Left cardiac atrium (tissue), 4 donors: Measurements from ENCODE around the gene PLK3. TPM values are rescaled to one million over a fixed set of nuclear protein-coding genes. Genes with fewer than 3 reads are reported as not detected.
"Not testable (repeated sequence)": the region's sequence is repeated elsewhere in the genome, so short reads cannot be mapped to it uniquely, and the experiment has no call there.

Source experiments
- ATAC-seq, 2 donors: fragments of 200-7000 bp; cut with Tn5 transposase; one replicate each; pipeline ENCODE4 v1.9.1; 2020; ENCODE audit warnings: mild to moderate bottlenecking in 2 of 2, moderate library complexity in 2 of 2
- DNase-seq: peaks from one replicate; pipeline ENCODE4 v3.0.0-alpha.2; 2020
- intact Hi-C, 2 donors: fragments of 100-400 bp; cut with DNase I; formaldehyde crosslinking; loops; one replicate each; pipeline versions ENCODE4 v1.14.1 to v1.15.1; 2022 to 2023
- long read RNA-seq: library from polyadenylated mRNA; unstranded; transcript quantifications from one replicate; pipeline ENCODE4 v2.0.0, GENCODE V29; 2021
- total RNA-seq, 2 donors: library from RNA; stranded (reverse); fragmentation: NEBNext Ultra II Directional; extraction: Animal tissue kit (Norgen Biotek cat#: 25700); gene quantifications; one replicate each; pipeline ENCODE4 v1.2.1, GENCODE V29; 2021
- donor health status: DM: no; HTN: yes; CAD: no.
- donor health status: DM: no; HTN: yes; CAD: no; lungs with severe emphysema.
- donor health status: DM: yes; HTN: yes; CAD: no.
- donor health status: Dilated cardiomyopathy.

Gene PLK3
- 10 to 100 TPM in 1 of 2 donors, 1 to 10 TPM in 1; 7.6 to 16.1 TPM for total RNA-seq
- long read RNA-seq, transcript PLK3-201 (15 exons, 2,492 nt), result major isoform, 10 of 23 reads
- long read RNA-seq, partial matches to known transcripts, result 5 of 23 reads
- long read RNA-seq, other reads (novel, unspliced or antisense), result 8 of 23 reads

DNA sequence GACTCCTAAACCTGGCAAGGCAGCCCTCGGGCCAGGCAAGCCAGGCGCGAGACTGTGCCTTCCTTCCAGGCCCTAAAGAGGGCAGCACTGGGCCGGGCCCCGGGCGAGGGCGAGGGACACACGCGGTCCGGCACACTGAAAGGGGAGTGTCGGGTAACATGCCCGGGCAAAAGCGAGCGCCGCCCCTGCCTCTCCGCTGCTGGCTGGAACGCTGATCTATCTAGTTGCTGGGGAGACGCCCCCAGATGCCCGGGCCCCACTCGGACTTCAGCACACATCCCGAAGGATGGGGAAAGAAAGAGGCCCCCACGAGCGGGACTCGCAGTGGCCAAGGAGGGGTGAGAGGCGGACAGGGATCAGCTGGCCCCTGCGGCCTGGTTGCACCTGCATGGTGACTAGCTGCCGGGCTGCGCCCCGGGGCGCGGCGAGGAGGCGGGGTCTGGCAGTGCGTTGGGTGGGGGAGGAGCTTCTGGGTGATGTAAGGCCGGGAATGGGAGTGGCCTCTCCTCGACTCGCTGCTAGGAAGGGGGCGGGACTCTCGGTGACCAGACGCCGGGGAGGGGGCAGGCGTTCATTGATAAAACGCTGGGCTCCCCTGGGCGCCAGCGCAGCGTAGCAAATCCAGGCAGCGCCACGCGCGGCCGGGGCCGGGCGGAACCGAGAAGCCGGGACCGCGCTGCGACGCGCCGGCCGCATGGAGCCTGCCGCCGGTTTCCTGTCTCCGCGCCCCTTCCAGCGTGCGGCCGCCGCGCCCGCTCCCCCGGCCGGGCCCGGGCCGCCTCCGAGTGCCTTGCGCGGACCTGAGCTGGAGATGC is at the start of gene PLK3:
Gene PLK3, plus strand, starts transcription at position 608 of the 815 bp plus-strand sequence. Its CDS starts 87 bp downstream, at position 695.
- peak; percentile 98 for DNase-seq
- ATAC-seq, result peak; percentile 96
- intact Hi-C loops, result no loop called here

DNA sequence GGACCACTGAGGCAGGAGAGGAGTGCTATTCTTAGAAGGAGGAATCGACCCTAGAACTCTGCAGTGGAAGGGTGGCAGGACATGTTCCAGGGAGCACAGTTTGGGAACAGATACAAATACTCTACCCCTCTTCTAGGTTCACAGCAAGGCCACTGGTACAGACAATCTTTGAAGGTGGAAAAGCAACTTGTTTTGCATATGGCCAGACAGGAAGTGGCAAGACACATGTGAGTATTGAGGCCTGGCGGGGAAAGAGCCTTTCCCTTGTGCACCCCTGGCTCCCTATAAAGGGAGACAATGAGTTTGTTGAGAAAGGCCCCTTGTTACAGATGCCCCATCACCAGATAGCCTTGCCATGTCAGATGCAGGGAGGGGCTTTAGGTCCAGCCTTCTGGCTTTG is 42.8 kb upstream of the PLK3 start:
- no peak for ATAC-seq
- intact Hi-C loops, result no loop called here

DNA sequence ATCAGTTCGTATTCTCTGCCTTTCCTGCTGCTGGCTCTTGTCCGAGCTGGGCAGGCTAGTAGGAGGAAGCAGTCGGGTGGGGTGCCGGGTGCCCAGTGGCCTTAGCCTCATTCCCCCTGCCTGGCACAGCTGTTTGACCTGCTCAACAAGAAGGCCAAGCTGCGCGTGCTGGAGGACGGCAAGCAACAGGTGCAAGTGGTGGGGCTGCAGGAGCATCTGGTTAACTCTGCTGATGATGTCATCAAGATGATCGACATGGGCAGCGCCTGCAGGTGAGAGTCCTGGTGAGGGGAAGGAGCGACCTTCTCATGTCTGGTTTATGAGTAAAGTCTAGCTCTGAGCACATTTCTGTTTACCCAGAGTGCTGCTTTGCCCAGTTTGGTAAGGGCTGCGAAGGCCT is 41.1 kb upstream of the PLK3 start:
- intact Hi-C loops, result no loop called here
- DNase-seq (no peak), ATAC-seq (no peak)

More for the DNA sequence above, 42.8 kb upstream of the PLK3 start:
- DNase-seq, result no peak

DNA sequence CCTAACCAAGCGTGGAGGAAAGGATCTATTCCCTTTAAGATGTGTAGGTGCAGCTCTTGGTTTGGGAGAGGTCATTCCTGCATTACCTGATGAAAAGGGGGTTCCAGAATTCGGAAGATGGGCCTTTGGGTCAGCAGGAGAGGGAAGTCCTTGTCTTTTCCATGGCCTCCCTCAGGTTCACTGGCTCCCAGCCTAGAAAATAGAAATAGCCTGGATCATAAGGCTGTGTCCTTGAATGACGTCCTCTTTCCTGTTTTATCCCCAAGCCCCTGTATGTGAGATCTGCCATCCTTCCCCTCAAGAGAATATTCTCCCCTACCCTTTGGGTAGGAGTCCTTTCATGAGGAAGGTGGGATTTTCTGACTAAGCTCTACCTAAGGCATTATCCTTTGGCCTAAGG is 39.3 kb upstream of the PLK3 start:
- intact Hi-C loops, result no loop called here
- ATAC-seq (no peak), DNase-seq (no peak)

DNA sequence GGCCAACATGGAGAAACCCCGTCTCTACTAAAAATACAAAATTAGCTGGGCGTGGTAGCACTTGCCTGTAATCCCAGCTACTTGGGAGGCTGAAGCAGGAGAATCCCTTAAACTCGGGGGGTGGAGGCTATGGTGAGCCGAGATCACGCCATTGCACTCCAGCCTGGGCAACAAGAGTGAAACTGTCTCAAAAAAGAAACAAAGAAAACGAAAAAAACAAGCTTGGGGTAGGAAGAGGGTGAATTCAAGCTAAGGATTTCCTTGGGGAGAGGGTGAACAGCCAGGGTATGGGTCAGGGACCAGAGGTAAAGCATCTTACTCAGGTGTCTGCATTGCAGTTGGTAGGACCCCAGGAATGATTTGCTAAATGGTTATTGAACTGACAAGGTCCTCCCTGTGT is 33.8 kb upstream of the PLK3 start:
- intact Hi-C loops, ATAC-seq, DNase-seq: not testable (repeated sequence)

DNA sequence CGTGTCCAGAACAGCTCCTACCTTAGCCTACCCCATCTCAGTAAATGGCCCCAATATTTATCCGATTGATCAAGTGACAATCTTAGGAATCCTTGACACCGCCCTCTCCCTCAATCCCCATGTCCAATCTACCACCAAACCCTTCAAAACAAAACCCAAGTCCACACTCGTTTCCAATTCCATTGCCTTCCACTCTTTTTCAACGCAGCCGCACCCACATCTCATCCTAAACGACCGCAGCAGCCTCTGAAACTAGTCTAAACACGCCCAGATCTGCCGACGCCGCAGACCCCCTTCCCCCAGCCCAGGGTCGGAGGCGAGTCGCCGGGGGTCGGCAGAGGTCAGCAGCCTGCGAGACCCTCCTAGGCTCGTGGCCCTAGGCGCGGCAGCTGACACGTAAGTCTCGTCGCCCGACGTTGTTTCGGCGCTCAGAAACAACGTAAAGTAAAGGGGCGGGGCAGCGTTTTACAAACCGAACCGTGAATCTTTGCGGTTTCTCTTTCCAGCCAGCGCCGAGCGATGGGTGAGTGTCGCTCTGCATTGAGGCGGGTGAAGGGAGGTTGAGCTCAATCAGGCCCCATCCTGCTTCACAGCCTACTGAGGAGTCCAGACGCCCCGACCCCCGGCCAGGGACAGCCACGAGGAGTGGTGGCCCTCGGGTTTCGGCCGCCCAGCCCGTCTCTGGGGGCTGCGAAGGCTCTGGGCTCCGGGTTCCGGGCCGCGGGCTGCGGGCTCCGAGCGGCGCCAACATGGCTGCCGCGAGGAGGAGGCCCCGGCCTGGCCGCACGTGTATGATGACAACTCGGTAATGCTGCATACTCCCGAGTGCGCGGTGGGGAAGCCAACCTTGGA is 24.9 kb upstream of the PLK3 start, which contains the start of gene RPS8:
Gene RPS8, plus strand, starts transcription at position 463 of the 852 bp plus-strand sequence. Its CDS starts 57 bp downstream, at position 520.
- ATAC-seq (peak; percentile 92 to 94), DNase-seq (peak; percentile 94)
- intact Hi-C loops, result no loop called here

DNA sequence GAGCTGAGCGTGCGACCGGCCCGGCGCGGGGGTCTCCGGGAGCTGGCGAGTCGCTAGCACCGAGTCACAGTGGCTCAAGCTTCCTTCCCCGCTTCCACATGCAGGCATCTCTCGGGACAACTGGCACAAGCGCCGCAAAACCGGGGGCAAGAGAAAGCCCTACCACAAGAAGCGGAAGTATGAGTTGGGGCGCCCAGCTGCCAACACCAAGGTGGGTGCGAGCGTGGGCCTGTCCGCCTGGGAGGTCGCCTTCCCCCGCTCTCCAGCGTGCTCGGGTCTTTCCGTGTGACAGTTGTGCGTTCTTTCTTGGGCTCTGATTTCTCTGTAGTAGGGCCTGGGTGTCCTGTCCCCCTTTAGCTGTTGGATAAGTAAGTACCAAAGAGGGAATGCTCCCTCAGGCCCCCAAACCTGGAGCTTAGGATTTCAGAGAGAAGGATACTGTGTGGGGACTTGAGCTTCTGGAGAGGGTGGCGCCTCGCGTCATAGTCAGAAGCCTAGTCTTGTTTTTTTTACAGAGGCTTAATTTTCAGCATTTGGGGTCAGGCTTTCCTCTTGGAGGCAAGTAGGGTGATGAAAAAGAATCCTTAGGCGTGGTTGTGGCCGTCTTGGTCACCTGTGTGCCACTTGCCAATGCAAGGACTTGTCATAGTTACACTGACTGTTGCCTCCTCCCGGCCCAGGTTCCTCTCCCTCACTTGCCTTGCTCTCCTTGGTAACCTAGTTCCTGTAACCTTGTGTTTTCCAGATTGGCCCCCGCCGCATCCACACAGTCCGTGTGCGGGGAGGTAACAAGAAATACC is 24.0 kb upstream of the PLK3 start:
- ATAC-seq, result peak; percentile 5 to 10

DNA sequence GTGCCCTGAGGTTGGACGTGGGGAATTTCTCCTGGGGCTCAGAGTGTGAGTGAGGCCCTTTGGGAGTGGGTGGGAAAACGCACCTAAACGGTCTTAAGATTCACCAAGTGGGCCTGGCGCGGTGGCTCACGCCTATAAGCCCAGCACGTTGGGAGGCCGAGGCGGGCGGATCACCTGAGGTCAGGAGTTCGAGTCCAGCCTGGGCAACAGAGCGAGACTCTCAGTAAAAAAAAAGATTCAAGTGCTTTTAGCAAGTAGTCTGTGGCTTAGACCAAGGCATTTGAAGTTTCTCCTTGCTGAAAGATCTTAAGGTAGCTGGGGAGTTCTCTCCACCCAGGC is 23.5 kb upstream of the PLK3 start:
- intact Hi-C loops, result no loop called here
- ATAC-seq, result no peak
- no peak for DNase-seq

More for the DNA sequence above, 24.0 kb upstream of the PLK3 start:
- peak; percentile 57 for DNase-seq
- intact Hi-C loops, result no loop called here

DNA sequence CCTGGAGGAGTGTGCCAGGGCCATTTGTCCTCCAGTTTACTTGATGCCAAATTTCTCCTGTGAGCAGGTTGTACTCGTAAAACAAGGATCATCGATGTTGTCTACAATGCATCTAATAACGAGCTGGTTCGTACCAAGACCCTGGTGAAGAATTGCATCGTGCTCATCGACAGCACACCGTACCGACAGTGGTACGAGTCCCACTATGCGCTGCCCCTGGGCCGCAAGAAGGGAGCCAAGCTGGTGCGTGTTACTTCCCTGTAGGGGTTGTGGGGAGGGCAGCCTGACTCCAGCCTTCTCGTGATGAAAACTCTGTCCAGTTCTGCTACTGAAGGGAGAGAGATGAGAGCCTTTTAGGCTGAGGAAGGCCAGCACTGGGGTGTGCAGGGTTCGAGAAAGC is 22.6 kb upstream of the PLK3 start:
- ATAC-seq, result no peak
- intact Hi-C loops, result no loop called here
- DNase-seq, result no peak

DNA sequence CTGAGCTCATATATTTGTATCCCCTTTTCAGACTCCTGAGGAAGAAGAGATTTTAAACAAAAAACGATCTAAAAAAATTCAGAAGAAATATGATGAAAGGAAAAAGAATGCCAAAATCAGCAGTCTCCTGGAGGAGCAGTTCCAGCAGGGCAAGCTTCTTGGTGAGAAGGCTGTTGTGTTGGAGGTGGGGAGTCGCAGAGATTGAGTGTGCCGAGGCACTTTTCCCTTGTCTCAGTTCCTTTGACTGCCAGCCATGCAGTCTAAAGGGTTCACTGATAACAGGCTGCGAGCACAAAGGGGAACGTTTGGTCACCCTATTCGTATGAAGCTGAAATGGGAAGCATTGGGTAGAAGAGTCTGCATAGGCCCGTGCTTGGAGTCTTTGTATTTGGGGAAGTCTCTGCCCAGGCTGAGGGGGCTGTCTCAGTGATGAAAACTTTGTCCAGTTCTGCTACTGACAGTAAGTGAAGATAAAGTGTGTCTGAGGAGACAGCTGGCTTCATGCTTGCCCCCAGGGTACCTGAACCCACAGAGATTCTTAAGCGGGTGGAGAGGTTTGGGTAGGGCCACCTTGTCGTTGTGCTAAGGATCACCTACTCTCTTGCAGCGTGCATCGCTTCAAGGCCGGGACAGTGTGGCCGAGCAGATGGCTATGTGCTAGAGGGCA is 22.1 kb upstream of the PLK3 start:
- ATAC-seq, result no peak
- intact Hi-C loops, result no loop called here
- no peak for DNase-seq

DNA sequence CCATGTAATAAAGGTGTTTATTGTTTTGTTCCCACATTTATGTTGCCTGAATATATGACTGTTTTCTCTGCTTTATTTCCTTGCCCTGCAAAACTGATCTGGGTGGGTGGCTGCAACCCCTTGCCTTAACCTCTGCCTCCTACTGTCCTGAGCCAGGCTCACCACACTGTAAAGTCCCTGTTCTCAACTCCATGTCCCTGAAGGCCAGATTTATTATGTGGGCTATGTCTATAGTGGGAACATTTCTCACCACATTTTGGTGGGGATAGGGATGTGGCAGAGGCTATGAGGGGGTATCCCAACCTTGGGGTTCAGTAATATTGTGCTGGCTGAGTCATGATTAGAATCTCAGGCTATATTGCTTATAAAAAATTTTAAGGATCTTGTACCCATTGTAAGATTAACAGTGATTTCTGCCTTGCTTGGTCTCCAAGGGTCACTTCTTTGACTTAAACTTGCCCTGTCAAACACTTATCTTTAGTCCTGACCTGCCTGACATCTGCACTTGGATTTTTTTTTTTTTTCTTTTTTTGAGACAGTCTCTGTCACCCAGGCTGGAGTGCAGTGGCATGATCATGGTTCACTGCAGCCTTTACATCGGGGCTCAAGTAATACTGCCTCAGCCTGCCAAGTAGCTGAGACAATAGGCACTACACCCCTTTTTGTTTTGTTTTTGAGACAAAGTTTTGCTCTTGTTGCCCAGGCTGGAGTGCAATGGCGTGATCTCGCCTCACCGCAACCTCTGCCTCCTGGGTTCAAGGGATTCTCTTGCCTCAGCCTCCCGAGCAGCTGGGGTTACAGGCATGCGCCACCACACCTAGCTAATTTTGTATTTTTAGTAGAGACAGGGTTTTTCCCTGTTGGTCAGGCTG is 21.2 kb upstream of the PLK3 start:
- DNase-seq, result no peak
- intact Hi-C loops, result no loop called here
- ATAC-seq, result no peak

DNA sequence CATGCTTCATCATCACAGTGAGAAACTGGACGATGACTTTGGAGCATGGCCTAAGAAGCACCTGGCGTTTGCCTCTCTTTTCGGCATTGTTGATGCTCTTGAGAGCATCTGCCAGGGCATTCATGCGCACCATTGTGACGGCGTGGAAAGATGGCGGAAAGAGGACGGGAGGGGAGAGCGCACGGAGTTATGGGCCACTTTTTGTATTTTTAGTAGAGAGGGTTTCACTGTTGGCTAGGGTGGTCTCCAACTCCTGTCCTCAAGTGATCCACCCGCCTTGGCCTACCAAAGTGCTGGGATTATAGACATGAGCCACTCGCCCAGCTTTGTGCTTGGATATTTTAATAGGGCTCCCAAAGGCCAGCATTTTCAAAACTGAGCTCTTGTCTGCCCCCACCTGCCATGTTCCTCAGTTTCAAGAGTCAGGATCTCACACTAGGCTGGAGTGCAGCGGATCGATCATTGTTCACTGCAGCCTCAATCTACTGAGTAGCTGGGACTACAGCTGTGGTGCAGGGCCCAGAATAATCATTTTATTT is 19.5 kb upstream of the PLK3 start:
- intact Hi-C loops, result loop anchor here in 1 of 2 donors (10.0 kb wide), 1 partner anchor 54 kb away; no protein-coding TSS in a partner anchor
- no peak for ATAC-seq
- no peak for DNase-seq

DNA sequence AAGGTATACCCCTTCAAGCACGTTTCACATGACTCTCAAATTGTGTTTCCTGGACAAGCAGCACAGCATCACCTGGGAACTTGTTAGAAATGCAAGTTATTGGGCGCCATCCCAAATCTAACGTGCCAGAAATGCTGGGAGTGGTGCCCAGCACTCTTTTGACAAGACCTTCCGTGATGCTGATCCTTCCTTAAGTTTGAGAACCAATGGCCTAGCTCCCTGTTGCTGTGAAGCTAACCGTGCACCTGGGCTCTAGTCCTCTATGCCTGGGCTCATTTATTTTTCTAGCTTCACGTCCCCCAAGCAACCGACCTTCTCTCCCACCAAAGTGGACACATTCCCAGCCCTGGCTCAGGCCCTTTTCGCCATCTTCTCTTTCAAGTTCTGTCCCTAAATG is 16.5 kb upstream of the PLK3 start:
- no peak for ATAC-seq
- intact Hi-C loops, result loop anchor here in 1 of 2 donors (10.0 kb wide), 1 partner anchor 51 kb away; no protein-coding TSS in a partner anchor
- no peak for DNase-seq

DNA sequence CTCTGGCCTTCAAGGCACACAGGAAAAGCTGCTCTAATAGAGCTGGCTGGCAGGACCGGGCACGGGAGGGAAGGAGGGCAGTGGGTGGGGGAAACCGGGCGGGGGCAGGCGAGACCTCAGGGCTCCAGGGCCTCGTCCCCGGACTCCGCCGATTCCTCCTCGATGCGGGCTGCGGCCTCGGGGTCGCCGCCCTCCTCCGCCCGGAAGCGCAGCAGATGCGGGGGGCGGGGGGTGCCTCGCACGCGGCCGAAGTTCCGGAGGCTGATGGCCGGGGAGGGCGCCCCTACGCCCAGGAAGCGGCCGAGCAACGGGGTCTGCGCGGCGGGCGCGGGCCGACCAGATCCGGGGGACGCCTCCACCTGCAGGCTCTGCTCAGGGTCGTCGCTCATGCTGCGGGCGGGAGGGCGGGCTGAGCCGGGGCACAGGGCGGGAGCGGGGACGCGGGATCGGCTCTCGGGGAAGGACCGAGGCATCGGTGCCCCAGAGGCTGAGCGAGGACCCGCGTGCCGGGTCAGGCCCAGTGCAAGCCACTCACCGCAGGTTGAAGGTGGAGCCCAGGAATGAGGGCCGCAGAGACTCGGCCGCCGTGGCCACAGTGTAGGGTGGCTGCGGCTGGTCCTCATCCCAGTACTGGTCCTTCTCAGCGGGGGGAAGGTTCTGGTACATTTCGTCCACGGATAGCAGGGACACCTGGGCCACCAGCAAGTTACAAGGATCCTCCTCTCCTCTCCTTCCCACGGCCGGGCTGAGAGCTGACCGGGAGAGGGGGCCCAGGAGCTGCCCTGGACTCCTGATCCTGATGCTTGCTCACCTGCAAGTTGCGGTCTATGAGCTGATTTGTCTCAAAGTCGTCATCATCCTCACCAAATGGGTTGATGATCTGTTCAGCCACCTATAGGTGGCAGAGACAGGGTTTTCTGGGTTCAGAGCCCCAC is 15.8 kb upstream of the PLK3 start:
- DNase-seq (peak; percentile 45), ATAC-seq (peak; percentile 29 to 42)
- intact Hi-C loops, result loop anchor here (5.0 to 10.0 kb wide), 2 partner anchors 50 to 53 kb away; no protein-coding TSS in a partner anchor

DNA sequence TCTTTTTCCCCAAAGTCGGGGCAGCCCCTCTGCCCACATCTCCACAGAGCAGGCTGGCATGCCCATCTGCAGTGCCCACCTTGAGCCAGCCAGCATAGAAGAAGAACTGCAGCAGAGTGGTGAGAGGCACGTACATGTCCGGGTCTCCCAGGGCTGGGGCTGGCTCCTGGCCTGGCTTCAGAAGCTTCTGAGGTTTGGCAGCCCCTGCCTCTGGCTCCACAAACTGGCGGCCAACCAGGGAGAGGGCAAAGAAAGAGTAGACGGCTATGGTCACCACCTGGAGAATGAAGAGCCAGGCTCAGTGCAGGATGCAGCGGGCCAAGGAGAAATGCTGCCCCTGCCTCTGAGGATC is 15.2 kb upstream of the PLK3 start:
- DNase-seq, result no peak
- ATAC-seq, result no peak
- intact Hi-C loops, result loop anchor here (5.0 to 10.0 kb wide), 2 partner anchors 50 to 52 kb away; no protein-coding TSS in a partner anchor

DNA sequence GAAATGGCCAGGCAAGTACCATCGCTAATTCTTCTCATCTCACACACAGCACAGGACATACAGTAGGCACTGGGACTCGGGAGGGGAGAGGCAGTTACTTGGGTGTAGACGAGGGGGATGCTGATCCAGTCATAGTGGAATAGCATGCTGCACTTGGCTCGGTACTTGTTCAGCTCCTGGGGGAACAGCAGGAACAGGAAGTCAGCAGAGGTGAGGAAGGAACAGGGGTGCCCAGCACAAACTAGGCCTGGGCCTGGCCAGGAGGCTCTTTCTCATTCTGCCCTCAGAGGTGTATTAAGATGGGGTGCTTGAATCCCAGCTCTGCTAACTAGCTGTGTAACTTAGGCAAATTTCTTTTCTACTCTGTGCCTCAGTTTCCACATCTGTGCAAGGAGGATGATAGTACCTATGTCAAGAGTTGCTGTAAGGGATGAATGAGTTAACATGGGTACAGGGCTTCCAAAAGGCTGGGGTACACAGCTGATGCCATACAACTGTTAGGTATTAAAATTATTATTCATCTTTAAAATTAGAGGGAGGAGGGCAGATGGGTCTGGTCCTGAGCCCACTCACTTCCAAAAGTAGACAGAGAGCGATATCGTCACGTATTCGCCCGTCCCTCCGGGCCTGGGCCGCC is 14.6 kb upstream of the PLK3 start:
- intact Hi-C loops, result loop anchor here (5.0 to 10.0 kb wide), 2 partner anchors 49 to 52 kb away; no protein-coding TSS in a partner anchor
- no peak for DNase-seq

More for the DNA sequence above, 14.6 kb upstream of the PLK3 start:
- no peak for ATAC-seq
